GM21723 (cell line): ENCODE results near the gene RNF41.
"Not testable (repeated sequence)": the region's sequence is repeated elsewhere in the genome, so short reads cannot be mapped to it uniquely, and the experiment has no call there.

ENCODE experiments used
- ATAC-seq: cut with Tn5 transposase; IDR thresholded peaks from one replicate; pipeline ENCODE4 v1.9.1; 2021; ENCODE audit warnings: mild to moderate bottlenecking, moderate library complexity; ENCODE audit not compliant: unreplicated experiment

Gene RNF41

GRCh38 chr12:56221757-56222530, at the start of gene RNF41:
RNF41 (minus strand) TSS chr12:56221922; CDS start chr12:56214047, 7,875 bp downstream.
- peak; percentile 79 for ATAC-seq

- ATAC-seq, result no peak
Observed at GRCh38 chr12:56271031-56271430, 49.3 kb upstream of the RNF41 start.

- ATAC-seq, result peak; percentile 23
Observed at GRCh38 chr12:56267443-56268071, 45.8 kb upstream of the RNF41 start.

GRCh38 chr12:56266693-56267442, 45.1 kb upstream of the RNF41 start, which contains the start of gene COQ10A:
COQ10A (plus strand) TSS chr12:56266942; CDS start chr12:56267119, 177 bp downstream.
- peak; percentile 88 for ATAC-seq

GRCh38 chr12:56266068-56266692, 44.5 kb upstream of the RNF41 start:
- not testable (repeated sequence) for ATAC-seq

GRCh38 chr12:56262955-56263354, 41.2 kb upstream of the RNF41 start:
- ATAC-seq, result not testable (repeated sequence)

- no peak for ATAC-seq
Observed at GRCh38 chr12:56261503-56262232, 39.9 kb upstream of the RNF41 start.

- no peak for ATAC-seq
Observed at GRCh38 chr12:56260921-56261320, 39.2 kb upstream of the RNF41 start.

- ATAC-seq, result no peak
Observed at GRCh38 chr12:56260380-56260779, 38.7 kb upstream of the RNF41 start.

- no peak for ATAC-seq
Observed at GRCh38 chr12:56258820-56259183, 37.1 kb upstream of the RNF41 start.

- peak; percentile 93 for ATAC-seq
Observed at GRCh38 chr12:56258068-56258819, 36.5 kb upstream of the RNF41 start, which contains the start of gene ANKRD52. ANKRD52 (minus strand) TSS chr12:56258384; CDS start chr12:56258269, 115 bp downstream.

GRCh38 chr12:56257491-56258067, 35.9 kb upstream of the RNF41 start:
- peak; percentile 26 for ATAC-seq

GRCh38 chr12:56257071-56257470, 35.3 kb upstream of the RNF41 start:
- no peak for ATAC-seq

- ATAC-seq, result no peak
Observed at GRCh38 chr12:56256326-56256960, 34.7 kb upstream of the RNF41 start.

- ATAC-seq, result no peak
Observed at GRCh38 chr12:56255671-56256070, 33.9 kb upstream of the RNF41 start.

GRCh38 chr12:56253091-56253490, 31.4 kb upstream of the RNF41 start:
- no peak for ATAC-seq

GRCh38 chr12:56252649-56253048, 30.9 kb upstream of the RNF41 start:
- no peak for ATAC-seq

- no peak for ATAC-seq
Observed at GRCh38 chr12:56248711-56249110, 27.0 kb upstream of the RNF41 start.

GRCh38 chr12:56247923-56248322, 26.2 kb upstream of the RNF41 start:
- ATAC-seq, result no peak
